ENCODE data around the gene C9orf153. TPM values are rescaled to one million over a fixed set of nuclear protein-coding genes. Genes with fewer than 3 reads are reported as not detected.

C9orf153 gene
- total RNA-seq, 1 donor from 2014 or later = 0.51 TPM

- H3K27ac Mint-ChIP-seq = no peak overlapping the region
- H3K9me3 Mint-ChIP-seq = no peaks in the 10 kb centered on the region
- TF ChIP-seq CTCF (IDR thresholded peaks at IDR 0.05; ENCODE audit: unreplicated experiment) = peak; percentile 29
- H3K27me3 Mint-ChIP-seq (ENCODE audit: low read depth) = no peaks in the 10 kb centered on the region
- H3K36me3 Mint-ChIP-seq = no peaks in the 10 kb centered on the region
- no peak for DNase-seq (ENCODE audit: low spot score in 2 of 2, unreplicated experiment in 2 of 2)
- H3K4me1 Mint-ChIP-seq = peaks cover 5% of the 10 kb centered on the region
- no peak overlapping the region for H3K4me3 Mint-ChIP-seq
Observed at GRCh38 chr9:86238861-86239770, 20.3 kb downstream of the C9orf153 start.

- no peaks in the 10 kb centered on the region for H3K36me3 Mint-ChIP-seq
- no peak for TF ChIP-seq CTCF (IDR thresholded peaks at IDR 0.05; ENCODE audit: unreplicated experiment)
- no peaks in the 10 kb centered on the region for H3K27me3 Mint-ChIP-seq (ENCODE audit: low read depth)
- H3K4me3 Mint-ChIP-seq = no peak overlapping the region
- no peak overlapping the region for H3K27ac Mint-ChIP-seq
- no peaks in the 10 kb centered on the region for H3K4me1 Mint-ChIP-seq
- no peak for DNase-seq (ENCODE audit: low spot score in 2 of 2, unreplicated experiment in 2 of 2)
- H3K9me3 Mint-ChIP-seq = no peaks in the 10 kb centered on the region
Observed at GRCh38 chr9:86230858-86231257, 28.6 kb downstream of the C9orf153 start.

GRCh38 chr9:86222667-86223066, 36.8 kb downstream of the C9orf153 start:
- H3K27ac Mint-ChIP-seq = no peak overlapping the region
- no peaks in the 10 kb centered on the region for H3K36me3 Mint-ChIP-seq
- no peak overlapping the region for H3K4me3 Mint-ChIP-seq
- H3K9me3 Mint-ChIP-seq = no peaks in the 10 kb centered on the region
- TF ChIP-seq CTCF (IDR thresholded peaks at IDR 0.05; ENCODE audit: unreplicated experiment) = no peak
- no peaks in the 10 kb centered on the region for H3K4me1 Mint-ChIP-seq
- no peak for DNase-seq (ENCODE audit: low spot score in 2 of 2, unreplicated experiment in 2 of 2)
- peaks cover 2% of the 10 kb centered on the region for H3K27me3 Mint-ChIP-seq (ENCODE audit: low read depth)

- Mint-ChIP-seq H3K4me3 (no peak overlapping the region), H3K27ac (no peak overlapping the region), H3K27me3 (ENCODE audit: low read depth) (peaks cover 2% of the 10 kb centered on the region), H3K4me1 (no peaks in the 10 kb centered on the region), H3K9me3 (peaks cover 4% of the 10 kb centered on the region), H3K36me3 (no peaks in the 10 kb centered on the region)
- no peak for TF ChIP-seq CTCF (IDR thresholded peaks at IDR 0.05; ENCODE audit: unreplicated experiment)
- DNase-seq (ENCODE audit: low spot score in 2 of 2, unreplicated experiment in 2 of 2) = no peak
Observed at GRCh38 chr9:86219606-86220005, 39.9 kb downstream of the C9orf153 start.

GRCh38 chr9:86217076-86217755, 42.2 kb downstream of the C9orf153 start:
- TF ChIP-seq CTCF (IDR thresholded peaks at IDR 0.05; ENCODE audit: unreplicated experiment) = no peak
- no peaks in the 10 kb centered on the region for H3K27me3 Mint-ChIP-seq (ENCODE audit: low read depth)
- H3K27ac Mint-ChIP-seq = no peak overlapping the region
- DNase-seq (ENCODE audit: low spot score in 2 of 2, unreplicated experiment in 2 of 2) = no peak
- no peak overlapping the region for H3K4me3 Mint-ChIP-seq
- peaks cover 4% of the 10 kb centered on the region for H3K9me3 Mint-ChIP-seq
- H3K36me3 Mint-ChIP-seq = no peaks in the 10 kb centered on the region
- no peaks in the 10 kb centered on the region for H3K4me1 Mint-ChIP-seq
